SU-DHL-6 (cell line): Measurements from ENCODE around the gene DMD.

Experiments used
- EZH2phosphoT487 ChIP-seq: fragments of 200-600 bp; sonication (generic), shearing (Covaris generic); conservative IDR thresholded peaks from 2 replicates; pipeline ENCODE4 v1.6.1; 2018; ENCODE audit warnings: mild to moderate bottlenecking, antibody characterized with exemption, low read length, moderate library complexity, mixed read lengths
- TF ChIP-seq, protein P1 (sequence below): fragments of 200-600 bp; sonication (generic); IDR thresholded peaks from one replicate; pipeline ENCODE4 v1.5.1; 2017; ENCODE audit warnings: antibody characterized with exemption, mild to moderate bottlenecking, low read length, moderate library complexity; ENCODE audit not compliant: insufficient read depth, poor library complexity, severe bottlenecking

DNA sequence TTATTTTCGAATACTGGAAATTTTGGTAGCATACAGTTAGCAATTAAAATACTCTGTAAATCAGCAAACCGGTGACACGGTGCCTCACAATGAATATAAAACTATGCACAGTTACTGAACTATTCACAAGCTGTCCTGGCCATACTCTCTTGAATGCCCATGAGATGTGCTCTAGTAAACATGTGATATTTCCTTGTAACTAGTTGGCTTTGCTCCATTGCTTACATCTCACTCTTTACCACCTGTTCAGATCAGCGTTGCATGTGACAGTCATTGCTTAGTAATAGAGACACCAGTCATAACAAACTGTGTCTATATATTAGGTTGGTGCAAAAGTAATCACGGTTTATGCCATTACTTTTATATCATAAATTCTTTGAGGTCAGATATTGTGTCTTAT, 1241.6 kb downstream of the DMD start:
- TF ChIP-seq, protein P1, sequence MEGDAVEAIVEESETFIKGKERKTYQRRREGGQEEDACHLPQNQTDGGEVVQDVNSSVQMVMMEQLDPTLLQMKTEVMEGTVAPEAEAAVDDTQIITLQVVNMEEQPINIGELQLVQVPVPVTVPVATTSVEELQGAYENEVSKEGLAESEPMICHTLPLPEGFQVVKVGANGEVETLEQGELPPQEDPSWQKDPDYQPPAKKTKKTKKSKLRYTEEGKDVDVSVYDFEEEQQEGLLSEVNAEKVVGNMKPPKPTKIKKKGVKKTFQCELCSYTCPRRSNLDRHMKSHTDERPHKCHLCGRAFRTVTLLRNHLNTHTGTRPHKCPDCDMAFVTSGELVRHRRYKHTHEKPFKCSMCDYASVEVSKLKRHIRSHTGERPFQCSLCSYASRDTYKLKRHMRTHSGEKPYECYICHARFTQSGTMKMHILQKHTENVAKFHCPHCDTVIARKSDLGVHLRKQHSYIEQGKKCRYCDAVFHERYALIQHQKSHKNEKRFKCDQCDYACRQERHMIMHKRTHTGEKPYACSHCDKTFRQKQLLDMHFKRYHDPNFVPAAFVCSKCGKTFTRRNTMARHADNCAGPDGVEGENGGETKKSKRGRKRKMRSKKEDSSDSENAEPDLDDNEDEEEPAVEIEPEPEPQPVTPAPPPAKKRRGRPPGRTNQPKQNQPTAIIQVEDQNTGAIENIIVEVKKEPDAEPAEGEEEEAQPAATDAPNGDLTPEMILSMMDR, result no peak
- no peak for TF ChIP-seq EZH2phosphoT487
